Kidney tubule cell (primary cell): Measurements from ENCODE around the gene SORT1.

Experiments
- DNase-seq: peaks from one replicate; pipeline ENCODE4 v3.0.0-alpha.2; 2018; ENCODE audit warnings: low spot score

Gene SORT1

DNA sequence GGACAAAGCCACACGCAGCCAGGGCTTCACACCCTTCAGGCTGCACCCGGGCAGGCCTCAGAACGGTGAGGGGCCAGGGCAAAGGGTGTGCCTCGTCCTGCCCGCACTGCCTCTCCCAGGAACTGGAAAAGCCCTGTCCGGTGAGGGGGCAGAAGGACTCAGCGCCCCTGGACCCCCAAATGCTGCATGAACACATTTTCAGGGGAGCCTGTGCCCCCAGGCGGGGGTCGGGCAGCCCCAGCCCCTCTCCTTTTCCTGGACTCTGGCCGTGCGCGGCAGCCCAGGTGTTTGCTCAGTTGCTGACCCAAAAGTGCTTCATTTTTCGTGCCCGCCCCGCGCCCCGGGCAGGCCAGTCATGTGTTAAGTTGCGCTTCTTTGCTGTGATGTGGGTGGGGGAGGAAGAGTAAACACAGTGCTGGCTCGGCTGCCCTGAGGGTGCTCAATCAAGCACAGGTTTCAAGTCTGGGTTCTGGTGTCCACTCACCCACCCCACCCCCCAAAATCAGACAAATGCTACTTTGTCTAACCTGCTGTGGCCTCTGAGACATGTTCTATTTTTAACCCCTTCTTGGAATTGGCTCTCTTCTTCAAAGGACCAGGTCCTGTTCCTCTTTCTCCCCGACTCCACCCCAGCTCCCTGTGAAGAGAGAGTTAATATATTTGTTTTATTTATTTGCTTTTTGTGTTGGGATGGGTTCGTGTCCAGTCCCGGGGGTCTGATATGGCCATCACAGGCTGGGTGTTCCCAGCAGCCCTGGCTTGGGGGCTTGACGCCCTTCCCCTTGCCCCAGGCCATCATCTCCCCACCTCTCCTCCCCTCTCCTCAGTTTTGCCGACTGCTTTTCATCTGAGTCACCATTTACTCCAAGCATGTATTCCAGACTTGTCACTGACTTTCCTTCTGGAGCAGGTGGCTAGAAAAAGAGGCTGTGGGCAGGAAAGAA is 122.9 kb downstream of the SORT1 start:
- DNase-seq: peak; percentile 91

GRCh38 chr1:109273570-109274288 is 124.0 kb downstream of the SORT1 start:
- no peak for DNase-seq

- no peak for DNase-seq
Measured at GRCh38 chr1:109272831-109273547, 124.7 kb downstream of the SORT1 start.

- no peak for DNase-seq
Measured at GRCh38 chr1:109272021-109272799, 125.5 kb downstream of the SORT1 start.

DNA sequence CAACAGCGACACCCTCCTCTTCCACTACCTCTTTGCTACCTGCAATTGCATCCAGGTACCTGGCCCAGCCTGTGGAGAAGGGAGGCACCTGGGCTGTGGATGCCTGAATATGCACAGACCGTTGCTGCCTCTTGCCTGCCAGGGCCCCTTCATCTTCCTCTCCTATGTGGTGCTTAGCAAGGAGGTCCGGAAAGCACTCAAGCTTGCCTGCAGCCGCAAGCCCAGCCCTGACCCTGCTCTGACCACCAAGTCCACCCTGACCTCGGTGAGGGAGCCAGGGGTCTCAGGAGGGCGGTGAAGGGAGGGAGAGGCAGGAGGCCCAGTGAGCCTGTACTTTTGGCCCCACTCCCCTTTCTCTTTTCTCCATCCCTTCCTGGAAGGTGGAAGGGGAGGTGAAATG is 126.3 kb downstream of the SORT1 start:
- DNase-seq: no peak

GRCh38 chr1:109270623-109271317 is 126.9 kb downstream of the SORT1 start:
- no peak for DNase-seq

DNA sequence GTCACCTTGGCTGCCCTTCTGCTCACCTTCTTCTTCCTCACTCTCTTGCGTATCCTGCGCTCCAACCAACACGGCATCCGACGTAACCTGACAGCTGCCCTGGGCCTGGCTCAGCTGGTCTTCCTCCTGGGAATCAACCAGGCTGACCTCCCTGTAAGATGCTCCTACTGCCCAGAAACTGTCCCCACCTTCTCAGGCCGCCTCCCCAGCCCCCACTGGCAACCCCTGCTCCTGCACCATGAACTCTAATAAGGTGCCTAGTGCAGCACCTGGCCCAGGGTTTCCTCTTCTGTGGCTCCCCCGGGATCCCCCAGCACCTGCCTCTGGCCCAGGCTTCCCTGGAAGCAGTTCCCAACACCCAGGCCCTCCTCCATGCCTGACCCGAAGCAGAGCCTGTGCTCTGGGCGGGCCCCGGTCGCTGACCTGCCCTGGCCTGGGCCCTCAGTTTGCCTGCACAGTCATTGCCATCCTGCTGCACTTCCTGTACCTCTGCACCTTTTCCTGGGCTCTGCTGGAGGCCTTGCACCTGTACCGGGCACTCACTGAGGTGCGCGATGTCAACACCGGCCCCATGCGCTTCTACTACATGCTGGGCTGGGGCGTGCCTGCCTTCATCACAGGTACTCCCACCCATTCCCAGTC is 127.6 kb downstream of the SORT1 start:
- DNase-seq: no peak

- DNase-seq: no peak
Measured at GRCh38 chr1:109269212-109269980, 128.3 kb downstream of the SORT1 start.

DNA sequence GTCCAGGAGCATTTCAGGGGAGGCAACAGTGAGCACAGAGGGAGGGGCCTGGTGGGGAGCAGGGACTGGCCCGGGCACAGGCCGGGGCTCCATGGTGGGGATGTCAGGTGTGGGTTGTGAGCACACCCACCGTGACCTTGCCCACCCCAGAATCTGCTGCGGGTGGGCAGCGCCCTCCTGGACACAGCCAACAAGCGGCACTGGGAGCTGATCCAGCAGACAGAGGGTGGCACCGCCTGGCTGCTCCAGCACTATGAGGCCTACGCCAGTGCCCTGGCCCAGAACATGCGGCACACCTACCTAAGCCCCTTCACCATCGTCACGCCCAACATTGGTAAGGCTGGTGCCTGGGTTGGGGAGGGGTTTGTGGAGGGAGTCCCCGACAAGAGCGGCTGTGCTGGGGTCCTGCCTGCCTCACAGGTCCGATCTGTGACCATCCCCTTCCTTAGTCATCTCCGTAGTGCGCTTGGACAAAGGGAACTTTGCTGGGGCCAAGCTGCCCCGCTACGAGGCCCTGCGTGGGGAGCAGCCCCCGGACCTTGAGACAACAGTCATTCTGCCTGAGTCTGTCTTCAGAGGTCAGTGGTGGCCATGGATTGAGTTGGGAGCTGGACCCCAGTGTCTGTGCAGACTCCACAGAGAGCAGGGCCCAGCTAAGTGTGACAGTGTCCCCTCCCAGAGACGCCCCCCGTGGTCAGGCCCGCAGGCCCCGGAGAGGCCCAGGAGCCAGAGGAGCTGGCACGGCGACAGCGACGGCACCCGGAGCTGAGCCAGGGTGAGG is 129.1 kb downstream of the SORT1 start:
- DNase-seq: no peak

DNA sequence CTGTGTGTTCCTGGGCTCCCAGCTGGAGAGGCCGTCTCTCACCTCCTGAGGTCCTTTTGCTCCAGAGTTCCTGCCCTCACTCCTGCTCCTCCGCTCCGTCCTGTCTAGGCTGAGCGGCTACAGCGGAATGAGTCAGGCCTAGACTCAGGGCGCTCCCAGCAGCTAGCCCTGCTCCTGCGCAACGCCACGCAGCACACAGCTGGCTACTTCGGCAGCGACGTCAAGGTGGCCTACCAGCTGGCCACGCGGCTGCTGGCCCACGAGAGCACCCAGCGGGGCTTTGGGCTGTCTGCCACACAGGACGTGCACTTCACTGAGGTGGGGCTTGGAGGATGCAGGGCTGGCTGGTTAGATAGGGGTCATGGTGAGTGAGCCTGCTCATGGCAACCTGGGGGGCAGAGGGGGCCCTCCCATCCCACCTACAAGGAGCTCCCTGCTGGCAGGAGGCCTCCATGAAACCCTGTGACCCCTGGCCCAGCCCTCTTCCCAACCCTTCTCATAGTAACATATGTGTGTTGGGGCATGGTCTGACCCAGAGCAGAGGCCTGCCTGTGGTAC is 129.9 kb downstream of the SORT1 start:
- DNase-seq: no peak

GRCh38 chr1:109266965-109267364 is 130.8 kb downstream of the SORT1 start:
- no peak for DNase-seq

DNA sequence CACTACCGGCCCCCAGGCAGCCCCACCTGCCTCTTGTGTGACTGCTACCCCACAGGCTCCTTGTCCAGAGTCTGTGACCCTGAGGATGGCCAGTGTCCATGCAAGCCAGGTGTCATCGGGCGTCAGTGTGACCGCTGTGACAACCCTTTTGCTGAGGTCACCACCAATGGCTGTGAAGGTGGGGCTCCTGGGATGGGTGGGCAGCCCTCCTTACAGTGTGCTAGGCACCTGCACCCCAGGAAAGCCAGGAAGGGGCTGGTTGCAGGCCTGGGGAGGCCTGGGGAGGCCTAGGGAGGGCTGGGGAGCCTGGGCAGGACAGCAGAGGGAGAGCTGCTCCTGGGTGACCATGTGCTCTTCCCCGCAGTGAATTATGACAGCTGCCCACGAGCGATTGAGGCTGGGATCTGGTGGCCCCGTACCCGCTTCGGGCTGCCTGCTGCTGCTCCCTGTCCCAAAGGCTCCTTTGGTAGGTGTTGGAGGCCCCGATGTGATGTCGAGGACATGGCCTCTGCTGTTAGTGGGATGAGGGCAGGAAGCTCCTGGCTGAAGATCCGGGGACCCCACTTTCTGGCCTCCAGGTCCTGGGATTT is 131.9 kb downstream of the SORT1 start:
- DNase-seq: no peak

GRCh38 chr1:109265016-109265415 is 132.7 kb downstream of the SORT1 start:
- no peak for DNase-seq

DNA sequence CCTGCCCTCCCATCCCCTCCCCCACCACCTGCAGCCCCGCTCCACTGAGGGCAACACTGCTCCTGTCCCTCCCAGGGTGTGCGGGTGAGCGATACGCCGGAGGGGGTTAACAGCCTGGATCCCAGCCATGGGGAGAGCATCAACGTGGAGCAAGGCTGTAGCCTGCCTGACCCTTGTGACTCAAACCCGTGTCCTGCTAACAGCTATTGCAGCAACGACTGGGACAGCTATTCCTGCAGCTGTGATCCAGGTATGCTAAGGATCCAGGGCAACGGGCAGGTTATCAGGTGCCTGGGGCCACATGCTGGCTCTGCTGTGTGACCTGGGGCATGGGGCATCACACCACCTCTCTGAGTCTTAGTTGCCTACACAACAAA is 133.4 kb downstream of the SORT1 start:
- DNase-seq: no peak

DNA sequence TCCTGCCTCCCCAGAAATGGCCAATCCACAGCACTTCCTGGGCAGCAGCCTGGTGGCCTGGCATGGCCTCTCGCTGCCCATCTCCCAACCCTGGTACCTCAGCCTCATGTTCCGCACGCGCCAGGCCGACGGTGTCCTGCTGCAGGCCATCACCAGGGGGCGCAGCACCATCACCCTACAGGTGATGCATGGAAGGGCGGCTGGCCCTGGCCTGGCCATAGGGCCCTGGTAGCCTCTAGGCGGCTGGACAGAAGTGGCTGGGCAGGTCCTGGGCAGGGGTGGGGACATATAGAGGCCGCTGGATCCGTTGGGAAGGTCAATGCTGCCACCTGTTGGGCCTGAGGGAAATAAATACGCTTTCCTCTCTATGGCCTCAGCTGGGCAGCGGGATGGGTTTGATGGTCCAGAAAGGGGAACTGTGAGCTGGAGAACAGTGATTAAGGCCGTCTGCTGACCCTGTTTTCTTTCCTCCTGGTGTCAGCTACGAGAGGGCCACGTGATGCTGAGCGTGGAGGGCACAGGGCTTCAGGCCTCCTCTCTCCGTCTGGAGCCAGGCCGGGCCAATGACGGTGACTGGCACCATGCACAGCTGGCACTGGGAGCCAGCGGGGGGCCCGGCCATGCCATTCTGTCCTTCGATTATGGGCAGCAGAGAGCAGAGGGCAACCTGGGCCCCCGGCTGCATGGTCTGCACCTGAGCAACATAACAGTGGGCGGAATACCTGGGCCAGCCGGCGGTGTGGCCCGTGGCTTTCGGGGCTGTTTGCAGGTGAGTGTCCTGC is 133.9 kb downstream of the SORT1 start:
- peak; percentile 96 for DNase-seq

- DNase-seq: no peak
Measured at GRCh38 chr1:109263234-109263596, 134.5 kb downstream of the SORT1 start.

DNA sequence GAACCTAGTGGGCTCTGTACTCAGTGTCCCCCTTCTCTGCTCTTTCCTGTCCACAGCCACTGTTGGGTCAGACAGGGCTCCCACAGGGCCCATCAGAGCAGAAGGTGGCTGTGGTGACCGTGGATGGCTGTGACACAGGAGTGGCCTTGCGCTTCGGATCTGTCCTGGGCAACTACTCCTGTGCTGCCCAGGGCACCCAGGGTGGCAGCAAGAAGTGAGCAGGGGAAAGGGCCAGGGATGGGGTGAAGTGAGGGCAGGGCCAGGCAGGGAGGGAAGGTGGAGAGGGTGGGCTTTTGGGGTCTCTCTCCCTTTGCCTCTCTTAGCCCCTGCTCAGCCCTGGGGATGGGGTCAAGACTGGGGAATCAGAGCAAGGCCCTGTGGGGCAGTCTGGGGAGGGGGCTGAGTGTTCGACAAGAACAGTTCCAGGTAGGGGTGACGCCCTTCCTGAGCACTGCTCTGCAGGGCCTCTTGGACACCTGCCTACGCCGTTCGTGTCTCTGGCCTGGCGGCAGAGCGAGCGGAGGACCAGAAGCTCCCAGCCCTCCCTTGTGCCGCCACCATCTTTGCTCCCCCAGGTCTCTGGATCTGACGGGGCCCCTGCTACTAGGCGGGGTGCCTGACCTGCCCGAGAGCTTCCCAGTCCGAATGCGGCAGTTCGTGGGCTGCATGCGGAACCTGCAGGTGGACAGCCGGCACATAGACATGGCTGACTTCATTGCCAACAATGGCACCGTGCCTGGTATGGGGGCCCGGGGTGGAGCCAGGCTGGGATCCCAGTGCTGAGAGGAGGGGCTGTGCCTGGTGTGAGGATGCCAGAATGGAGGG is 135.3 kb downstream of the SORT1 start:
- DNase-seq: no peak
